Measurements from ENCODE around the gene WDR59.

DNA sequence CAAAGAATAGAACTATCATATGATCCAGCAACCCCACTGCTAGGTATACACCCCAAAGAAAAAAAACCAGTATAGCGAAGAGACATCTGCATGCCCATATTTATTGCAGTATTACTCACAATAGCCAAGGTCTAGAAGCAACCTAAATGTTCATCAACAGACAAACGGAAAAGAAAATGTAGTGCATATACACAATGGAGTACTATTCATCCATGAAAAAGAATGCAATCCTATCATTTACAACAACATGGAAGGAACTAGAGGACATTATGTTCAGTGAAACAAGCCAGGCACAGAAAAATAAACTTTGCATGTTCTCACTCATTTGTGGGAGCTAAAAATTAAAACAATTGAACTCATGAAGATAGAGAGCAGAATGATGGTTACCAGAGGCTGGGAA is 55.3 kb downstream of the WDR59 start:
- TF ChIP-seq, protein P1, sequence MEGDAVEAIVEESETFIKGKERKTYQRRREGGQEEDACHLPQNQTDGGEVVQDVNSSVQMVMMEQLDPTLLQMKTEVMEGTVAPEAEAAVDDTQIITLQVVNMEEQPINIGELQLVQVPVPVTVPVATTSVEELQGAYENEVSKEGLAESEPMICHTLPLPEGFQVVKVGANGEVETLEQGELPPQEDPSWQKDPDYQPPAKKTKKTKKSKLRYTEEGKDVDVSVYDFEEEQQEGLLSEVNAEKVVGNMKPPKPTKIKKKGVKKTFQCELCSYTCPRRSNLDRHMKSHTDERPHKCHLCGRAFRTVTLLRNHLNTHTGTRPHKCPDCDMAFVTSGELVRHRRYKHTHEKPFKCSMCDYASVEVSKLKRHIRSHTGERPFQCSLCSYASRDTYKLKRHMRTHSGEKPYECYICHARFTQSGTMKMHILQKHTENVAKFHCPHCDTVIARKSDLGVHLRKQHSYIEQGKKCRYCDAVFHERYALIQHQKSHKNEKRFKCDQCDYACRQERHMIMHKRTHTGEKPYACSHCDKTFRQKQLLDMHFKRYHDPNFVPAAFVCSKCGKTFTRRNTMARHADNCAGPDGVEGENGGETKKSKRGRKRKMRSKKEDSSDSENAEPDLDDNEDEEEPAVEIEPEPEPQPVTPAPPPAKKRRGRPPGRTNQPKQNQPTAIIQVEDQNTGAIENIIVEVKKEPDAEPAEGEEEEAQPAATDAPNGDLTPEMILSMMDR (conservative IDR thresholded peaks at IDR 0.05; ENCODE audit: low read length): no peak
- TF ChIP-seq EZH2phosphoT487 (IDR thresholded peaks at IDR 0.05; ENCODE audit: borderline replicate concordance): no peak

Measured in Loucy (cell line).